ENCODE data around the gene CTNNB1.

The CTNNB1 gene

DNA sequence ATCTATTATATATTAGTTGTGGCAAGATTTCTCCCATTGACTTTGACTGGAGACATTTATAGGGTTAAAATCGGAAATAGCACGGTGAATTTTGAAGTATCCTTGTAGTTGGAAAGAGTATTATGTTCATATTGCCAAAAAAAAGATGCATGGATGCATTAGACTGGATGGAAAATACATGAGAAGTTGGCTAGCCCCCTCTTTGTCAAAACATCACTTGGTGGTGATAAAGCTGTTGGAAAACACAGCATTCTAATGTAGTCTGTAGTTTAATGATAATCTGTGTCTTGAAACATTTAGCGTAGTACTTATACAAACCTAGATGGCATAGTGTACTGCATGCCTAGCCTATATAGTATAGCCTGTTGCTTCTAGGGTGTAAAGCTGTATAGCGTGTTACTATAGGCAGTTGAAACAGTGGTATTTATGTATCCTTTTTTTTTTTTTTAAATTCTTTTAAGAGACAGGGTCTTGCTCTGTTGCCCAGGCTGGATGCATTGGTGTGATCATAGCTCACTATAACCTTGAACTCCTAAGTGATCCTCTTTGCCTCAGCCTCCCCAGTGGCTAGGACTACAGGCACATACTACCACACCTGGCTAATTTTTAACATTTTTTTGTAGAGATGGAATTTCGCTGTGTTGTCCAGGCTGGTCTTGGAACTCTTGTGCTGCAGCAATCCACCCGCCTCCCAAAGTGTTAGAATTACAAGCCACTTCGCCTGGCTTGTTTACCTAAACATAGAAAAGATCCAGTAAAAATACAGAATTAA, 21.8 kb downstream of the CTNNB1 start:
- DNase-seq (ENCODE audit: low spot score): no peak

- DNase-seq (ENCODE audit: low spot score): no peak
These were observed 22.7 kb downstream of the CTNNB1 start for GRCh38 chr3:41222012-41222411.

DNA sequence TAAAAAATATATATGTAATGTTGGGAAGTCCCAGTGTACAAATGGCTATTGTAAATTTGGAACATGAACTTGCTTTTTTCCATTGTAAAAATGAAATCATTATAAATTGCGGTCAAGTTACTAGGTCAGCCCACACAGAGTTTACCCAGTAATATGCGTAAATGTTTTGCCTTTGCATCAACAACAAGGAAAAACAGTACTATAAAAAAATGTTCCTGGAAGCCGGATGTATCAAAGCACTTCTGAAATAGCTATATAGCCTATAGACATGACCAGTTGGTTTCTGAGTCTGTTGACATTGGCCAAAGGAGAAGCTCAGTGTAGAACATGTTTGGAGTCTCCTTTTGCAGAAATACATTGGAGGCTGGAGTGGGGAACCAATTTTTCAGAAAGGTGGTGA, 23.2 kb downstream of the CTNNB1 start:
- no peak for DNase-seq (ENCODE audit: low spot score)

GRCh38 chr3:41223078-41223477, 23.8 kb downstream of the CTNNB1 start:
- no peak for DNase-seq (ENCODE audit: low spot score)

DNA sequence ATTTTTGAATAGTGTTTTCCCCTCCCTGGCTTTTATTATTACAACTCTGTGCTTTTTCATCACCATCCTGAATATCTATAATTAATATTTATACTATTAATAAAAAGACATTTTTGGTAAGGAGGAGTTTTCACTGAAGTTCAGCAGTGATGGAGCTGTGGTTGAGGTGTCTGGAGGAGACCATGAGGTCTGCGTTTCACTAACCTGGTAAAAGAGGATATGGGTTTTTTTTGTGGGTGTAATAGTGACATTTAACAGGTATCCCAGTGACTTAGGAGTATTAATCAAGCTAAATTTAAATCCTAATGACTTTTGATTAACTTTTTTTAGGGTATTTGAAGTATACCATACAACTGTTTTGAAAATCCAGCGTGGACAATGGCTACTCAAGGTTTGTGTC, 24.4 kb downstream of the CTNNB1 start:
- DNase-seq (ENCODE audit: low spot score): no peak

- peak; percentile 78 for DNase-seq (ENCODE audit: low spot score)
These were observed 25.0 kb downstream of the CTNNB1 start for GRCh38 chr3:41224120-41224806.

GRCh38 chr3:41234823-41235721, 35.8 kb downstream of the CTNNB1 start:
- no peak for DNase-seq (ENCODE audit: low spot score)

GRCh38 chr3:41236228-41236627, 36.9 kb downstream of the CTNNB1 start:
- DNase-seq (ENCODE audit: low spot score): no peak

DNA sequence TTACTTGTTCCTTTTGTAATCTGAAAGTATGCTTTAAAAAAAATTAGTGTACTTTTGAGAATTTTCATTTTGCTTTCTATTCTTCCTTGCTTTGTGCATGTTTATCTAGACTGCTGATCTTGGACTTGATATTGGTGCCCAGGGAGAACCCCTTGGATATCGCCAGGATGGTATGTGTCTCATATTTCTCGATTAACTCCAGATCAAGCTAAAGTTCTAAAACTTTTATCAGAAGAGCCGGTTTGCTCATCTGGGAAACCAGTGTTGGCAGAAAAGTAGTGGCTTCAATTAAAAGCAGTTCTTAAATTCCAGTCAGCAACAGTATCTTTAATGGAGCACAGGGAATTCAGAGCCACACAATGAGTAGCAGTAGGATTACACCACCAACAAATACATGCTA, 38.6 kb downstream of the CTNNB1 start:
- no peak for DNase-seq (ENCODE audit: low spot score)

DNA sequence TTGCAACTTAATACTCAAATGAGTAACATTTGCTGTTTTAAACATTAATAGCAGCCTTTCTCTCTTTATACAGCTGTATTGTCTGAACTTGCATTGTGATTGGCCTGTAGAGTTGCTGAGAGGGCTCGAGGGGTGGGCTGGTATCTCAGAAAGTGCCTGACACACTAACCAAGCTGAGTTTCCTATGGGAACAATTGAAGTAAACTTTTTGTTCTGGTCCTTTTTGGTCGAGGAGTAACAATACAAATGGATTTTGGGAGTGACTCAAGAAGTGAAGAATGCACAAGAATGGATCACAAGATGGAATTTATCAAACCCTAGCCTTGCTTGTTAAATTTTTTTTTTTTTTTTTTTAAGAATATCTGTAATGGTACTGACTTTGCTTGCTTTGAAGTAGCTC, 40.3 kb downstream of the CTNNB1 start:
- no peak for DNase-seq (ENCODE audit: low spot score)

DNA sequence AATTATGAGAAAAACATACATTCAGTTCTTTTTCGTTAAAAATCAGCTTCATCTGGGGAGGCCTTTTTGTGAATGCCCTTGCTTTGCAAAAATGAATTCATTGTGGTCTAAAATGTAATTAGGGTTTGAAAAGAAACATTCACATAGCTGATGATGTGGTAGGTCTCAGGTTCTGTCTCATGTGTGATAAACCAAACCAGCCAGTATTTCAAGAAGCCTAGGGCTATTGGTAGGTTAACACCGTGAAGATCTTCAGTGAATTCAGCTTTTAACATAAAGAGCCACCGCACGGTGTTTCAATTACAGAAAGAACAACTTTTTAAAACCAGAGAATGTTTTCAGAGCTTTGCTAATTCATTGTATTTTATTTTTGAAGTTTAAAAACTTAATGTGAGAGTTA, 41.9 kb downstream of the CTNNB1 start:
- no peak for DNase-seq (ENCODE audit: low spot score)

DNA sequence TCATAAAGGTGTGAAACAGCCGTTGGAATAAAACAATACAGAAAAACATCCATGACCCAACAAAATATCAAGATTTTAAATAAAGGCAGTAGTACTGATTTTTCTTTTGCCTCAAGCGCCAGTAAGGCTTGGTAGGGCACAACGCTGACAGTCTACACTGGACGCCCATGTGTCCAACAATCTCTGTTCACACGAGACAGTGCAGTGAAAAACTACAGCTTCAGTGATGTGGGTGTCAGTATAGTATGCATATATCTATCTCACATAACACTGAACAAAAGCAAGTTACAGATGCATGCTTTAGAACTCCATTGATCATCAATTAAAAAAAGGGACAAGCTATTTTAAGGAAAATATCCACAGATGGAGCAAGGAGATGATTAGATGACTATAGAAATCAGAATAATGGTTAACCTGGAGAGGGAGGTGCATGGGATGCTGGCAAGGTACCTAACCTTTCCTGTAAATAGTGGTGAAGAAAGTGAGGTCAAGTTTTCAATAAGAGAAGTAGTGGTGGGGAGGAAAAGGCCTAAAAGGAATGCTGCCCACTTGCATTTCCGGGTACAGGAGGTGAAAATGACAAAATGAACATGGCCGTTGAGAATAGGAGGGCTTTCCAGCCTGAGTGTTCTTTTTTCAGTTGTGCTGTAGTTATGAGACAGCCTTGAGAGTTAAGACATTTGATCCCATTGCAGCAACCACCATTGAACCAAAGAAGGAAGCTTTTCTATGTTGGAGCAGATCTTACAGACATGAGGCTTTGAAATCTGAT, 42.7 kb downstream of the CTNNB1 start:
- DNase-seq (ENCODE audit: low spot score): no peak

GRCh38 chr3:41243183-41243582, 43.9 kb downstream of the CTNNB1 start:
- no peak for DNase-seq (ENCODE audit: low spot score)

GRCh38 chr3:41244620-41245336, 45.5 kb downstream of the CTNNB1 start:
- DNase-seq (ENCODE audit: low spot score): no peak

GRCh38 chr3:41247055-41248004, 48.0 kb downstream of the CTNNB1 start:
- DNase-seq (ENCODE audit: low spot score): no peak

DNA sequence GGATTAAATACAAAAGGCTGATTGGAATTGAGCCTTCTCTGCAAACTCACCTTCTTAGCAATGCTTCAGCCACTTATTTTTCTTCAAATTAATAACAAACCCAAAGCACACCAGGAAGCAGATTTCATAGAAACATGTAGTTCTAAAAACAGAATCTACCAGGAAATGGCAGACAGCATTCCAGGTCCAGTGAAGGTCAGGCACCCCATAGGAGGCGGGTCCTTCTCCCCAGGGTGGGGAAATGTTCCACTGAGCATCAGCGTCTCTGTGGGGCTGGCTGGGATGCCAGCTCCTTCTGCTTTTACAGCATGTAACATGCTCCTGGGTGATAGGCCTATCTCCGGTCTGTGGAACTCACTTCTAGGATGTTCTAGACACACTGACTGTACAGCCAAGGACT, 49.2 kb downstream of the CTNNB1 start:
- peak; percentile 17 for DNase-seq (ENCODE audit: low spot score)

DNA sequence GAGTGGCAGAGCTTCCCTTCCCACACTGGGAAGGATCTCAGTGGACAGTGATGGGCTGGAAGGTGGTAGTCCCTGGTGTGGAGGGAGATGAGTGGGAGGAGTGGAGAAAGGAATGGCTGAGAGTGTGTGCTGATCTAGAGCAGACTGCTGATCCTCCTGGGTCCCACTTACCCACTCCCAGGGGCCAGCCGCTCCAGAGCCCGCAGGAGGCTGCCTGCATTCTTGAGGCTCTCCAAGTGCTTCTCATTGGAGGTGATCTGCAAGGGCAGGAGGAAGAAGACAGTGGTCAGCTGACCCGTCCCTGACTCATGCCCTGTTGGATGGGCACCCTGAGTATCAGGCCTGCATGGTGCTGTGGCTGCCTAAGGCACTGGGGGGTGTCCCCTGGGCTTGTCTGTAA, 50.0 kb downstream of the CTNNB1 start:
- DNase-seq (ENCODE audit: low spot score): peak; percentile 28

DNA sequence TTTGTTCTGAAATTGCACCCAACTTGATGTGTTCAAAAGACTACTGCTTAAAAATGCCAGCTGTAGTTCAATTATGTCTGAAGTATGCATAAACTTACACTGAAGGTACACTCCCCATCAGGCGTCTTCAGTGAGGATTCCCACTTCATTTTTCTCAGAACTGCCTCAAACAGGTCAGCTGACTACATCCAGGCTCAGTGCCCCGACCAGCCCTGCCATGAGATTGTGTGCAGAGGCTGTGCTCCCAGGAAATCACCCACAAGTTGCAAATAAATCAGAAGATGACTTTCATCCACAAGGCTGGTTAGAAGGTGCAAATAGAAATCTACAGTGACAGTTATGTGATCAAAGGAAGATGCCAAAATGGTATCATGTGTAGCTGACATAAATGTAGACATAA, 51.5 kb downstream of the CTNNB1 start:
- no peak for DNase-seq (ENCODE audit: low spot score)

DNA sequence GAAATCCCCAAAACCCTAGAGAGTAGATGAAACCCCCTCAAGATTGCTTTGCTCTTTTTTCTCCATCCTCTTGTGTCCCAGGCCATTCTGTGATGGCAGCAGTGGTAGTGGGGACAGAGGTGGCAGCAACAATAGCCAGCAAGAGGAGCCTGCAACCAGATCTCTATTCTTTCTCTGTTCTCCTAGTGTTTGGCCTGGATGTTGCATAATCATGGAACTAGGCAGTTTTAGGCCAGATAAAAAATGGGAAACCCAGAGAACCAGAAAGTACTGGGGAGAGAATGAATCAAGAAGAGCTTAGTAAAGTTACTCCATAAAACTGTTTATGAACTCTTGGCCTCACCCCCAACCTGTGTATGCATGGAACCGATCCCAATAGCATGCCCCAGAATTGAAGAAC, 52.3 kb downstream of the CTNNB1 start:
- DNase-seq (ENCODE audit: low spot score): no peak

- no peak for DNase-seq (ENCODE audit: low spot score)
These were observed 59.0 kb downstream of the CTNNB1 start for GRCh38 chr3:41258239-41258800.
